D341Med (cell line): Measurements from ENCODE around the gene GSG1L.

Source experiments
- DNase-seq: peaks from one replicate; pipeline ENCODE4 v3.0.0; 2012; ENCODE audit warnings: low spot score

The GSG1L gene

GRCh38 chr16:27787665-27788064 is 275.8 kb downstream of the GSG1L start:
- no peak for DNase-seq

- DNase-seq, result no peak
Observed at GRCh38 chr16:27786923-27787625, 276.4 kb downstream of the GSG1L start.

- no peak for DNase-seq
Observed at GRCh38 chr16:27786221-27786922, 277.1 kb downstream of the GSG1L start.

- no peak for DNase-seq
Observed at GRCh38 chr16:27785307-27785678, 278.2 kb downstream of the GSG1L start.

- DNase-seq, result no peak
Observed at GRCh38 chr16:27784351-27785306, 278.9 kb downstream of the GSG1L start.

GRCh38 chr16:27781981-27782880 is 281.3 kb downstream of the GSG1L start:
- no peak for DNase-seq

GRCh38 chr16:27781195-27781524 is 282.4 kb downstream of the GSG1L start:
- no peak for DNase-seq

GRCh38 chr16:27780468-27781194 is 282.9 kb downstream of the GSG1L start:
- DNase-seq, result no peak

GRCh38 chr16:27779641-27780164 is 283.8 kb downstream of the GSG1L start:
- peak; percentile 82 for DNase-seq

GRCh38 chr16:27778926-27779570 is 284.5 kb downstream of the GSG1L start:
- no peak for DNase-seq

- no peak for DNase-seq
Observed at GRCh38 chr16:27778171-27778925, 285.2 kb downstream of the GSG1L start.

GRCh38 chr16:27777527-27777926 is 286.0 kb downstream of the GSG1L start:
- no peak for DNase-seq

GRCh38 chr16:27776556-27777225 is 286.8 kb downstream of the GSG1L start:
- DNase-seq, result no peak

- no peak for DNase-seq
Observed at GRCh38 chr16:27775254-27775653, 288.3 kb downstream of the GSG1L start.

- no peak for DNase-seq
Observed at GRCh38 chr16:27774779-27775178, 288.7 kb downstream of the GSG1L start.

GRCh38 chr16:27773344-27773743 is 290.2 kb downstream of the GSG1L start:
- no peak for DNase-seq

GRCh38 chr16:27772093-27772825 is 291.3 kb downstream of the GSG1L start:
- DNase-seq, result peak; percentile 67
